Stimulated activated CD4-positive, alpha-beta T cell treated with anti-CD3 and anti-CD28 coated beads, Interleukin-2, amount 100 ng/mL, for 24 hours (primary cell): ENCODE results near the gene TNS3.

Experiments used
- DNase-seq, 2 donors: peaks; one replicate each; pipeline ENCODE4 v3.0.0-alpha.2; 2020

Gene TNS3

DNA sequence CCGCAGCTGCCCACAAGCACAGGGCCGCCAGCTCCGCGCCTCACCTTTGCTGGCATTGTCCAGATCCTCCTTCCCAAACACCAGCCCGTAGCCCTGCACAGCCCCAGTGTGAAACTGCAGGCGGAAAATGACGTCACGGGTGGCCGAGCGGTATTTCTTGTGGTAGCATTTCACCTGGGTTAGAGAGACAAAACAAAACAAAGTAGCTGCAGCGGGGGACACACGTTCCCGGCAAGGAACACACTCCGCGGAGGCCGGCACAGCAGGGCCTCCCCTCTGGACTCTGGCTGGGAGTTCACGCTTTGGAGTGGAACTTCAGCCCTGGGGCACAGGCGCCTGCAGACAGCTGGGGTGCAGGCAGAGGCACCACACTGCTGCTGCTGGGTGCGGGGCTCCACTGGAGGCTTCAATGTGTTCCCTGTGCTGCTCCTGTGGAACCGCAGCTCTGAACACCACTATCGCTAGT lies 181.1 kb downstream of the TNS3 start:
- DNase-seq = no peak

DNA sequence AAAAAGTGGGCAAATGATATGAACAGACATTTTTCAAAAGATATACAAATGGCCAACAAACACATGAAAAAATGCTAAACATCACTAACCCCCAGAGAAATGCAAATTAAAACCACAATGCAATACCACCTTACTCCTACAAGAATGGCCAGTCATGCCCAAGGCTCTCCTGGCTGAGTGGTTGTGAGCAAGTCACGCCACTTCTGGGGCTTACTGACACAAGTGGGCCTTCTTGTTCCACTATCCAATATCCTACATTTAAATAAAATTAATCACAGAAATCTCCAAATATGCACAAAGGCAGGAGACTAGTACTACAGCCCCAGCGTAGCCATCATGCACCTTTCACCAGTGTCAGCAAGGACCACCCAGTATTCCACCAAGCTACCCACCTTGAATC lies 181.9 kb downstream of the TNS3 start:
- no peak for DNase-seq

DNA sequence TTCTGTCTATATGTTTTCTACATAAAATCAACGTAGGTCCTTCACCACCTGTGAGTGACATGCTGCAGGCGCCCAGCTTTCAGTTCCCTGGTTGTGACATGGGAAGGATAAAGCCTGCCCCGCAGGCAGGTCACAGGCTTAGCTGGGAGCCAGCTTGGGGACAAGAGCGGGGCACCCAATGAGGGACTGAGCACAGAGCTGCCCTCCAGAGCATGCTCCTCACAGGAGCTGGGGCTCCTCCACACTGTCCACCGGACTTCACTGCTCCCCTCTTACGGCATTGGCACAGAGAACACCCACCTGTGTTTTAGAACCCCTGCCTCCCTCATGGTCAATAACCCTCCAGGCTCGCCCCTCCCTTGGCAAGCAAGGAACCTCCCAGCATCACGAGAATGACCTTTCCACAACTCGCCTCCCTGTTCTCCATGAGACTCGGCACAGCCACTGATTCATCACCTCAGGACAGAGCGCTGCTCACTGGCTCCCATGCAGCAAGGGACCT lies 187.1 kb downstream of the TNS3 start:
- no peak for DNase-seq

DNA sequence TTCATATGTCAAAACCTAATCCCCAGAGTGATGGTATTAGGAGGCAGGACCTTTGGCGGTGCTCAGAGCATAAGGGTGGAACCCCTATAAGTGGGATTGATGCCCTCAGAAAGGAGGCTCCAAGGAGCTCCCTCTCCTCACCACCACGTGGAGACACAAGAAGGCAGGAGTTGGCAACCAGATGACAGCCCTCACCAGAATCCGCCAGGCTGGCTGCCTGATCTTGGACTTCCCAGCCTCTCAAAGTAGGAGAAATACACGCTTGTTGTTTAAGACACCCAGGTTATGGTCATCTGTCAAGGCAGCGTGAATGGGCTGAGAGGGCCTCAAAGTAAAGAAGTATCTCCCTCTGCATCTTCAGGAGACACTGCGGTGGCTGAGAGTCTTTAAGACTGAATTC lies 187.7 kb downstream of the TNS3 start:
- no peak for DNase-seq

DNA sequence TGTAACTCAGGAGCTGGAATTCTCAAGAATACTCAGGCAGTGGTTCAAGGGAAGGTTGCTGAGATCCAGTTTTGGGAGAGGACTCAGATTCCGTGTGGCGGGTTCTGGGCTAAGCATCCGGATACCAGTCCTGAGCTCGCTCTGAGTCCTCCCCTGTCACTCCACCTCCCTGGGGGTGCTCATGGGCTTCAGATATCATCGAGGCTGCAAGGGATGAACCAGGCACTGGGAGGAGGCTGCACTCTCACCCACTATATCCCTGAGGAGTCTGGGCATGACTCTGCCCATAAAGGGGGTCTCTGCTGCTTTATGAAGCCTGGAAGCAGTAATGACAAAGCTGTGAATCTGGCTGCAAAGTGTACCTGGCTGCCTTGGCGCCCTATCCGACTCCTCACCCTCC lies 188.5 kb downstream of the TNS3 start:
- no peak for DNase-seq

DNA sequence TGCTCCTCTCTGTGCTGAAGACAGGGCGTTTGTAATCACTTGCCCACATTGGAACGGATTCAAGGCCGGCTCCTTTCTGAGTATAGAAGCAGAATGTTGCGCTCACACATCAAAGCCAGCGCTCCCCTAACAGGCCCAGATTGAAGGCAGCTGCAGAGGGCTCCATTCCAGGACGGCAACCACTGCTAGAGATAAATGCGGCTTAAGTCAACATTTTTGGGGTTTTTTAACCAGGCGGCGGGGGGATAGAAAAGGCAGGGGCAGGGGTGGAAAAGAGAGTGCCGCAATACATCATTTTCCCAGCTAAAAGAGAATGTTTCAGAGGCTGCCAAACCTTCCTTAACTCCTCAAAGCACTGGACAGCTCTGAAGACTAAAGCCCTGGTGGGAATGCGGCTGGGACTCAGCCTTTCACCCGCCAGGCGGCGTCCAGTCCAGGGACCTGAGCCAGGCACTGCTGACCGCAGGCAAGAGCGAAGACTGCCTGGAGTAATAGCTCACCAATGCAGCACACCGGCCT lies 189.6 kb downstream of the TNS3 start:
- no peak for DNase-seq

DNA sequence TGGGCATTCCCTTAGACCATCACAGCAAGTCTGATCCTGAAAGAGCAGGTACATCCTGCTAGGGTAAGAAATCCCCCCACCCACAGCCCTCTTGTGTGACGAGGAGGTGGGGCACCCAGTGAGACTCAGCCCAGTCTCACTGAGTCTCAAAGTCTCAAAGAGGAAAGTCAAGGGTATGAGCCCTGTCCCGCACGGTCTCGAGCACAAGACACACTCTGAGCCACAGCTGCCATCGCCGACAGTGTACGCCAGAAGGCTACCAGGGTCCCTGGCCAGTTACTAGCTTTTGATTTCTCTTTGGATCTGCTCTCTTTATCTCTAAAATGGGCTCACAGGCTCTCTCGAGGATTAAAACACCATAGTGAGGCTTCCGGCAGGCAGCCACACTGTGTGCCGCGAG lies 190.2 kb downstream of the TNS3 start:
- no peak for DNase-seq

DNA sequence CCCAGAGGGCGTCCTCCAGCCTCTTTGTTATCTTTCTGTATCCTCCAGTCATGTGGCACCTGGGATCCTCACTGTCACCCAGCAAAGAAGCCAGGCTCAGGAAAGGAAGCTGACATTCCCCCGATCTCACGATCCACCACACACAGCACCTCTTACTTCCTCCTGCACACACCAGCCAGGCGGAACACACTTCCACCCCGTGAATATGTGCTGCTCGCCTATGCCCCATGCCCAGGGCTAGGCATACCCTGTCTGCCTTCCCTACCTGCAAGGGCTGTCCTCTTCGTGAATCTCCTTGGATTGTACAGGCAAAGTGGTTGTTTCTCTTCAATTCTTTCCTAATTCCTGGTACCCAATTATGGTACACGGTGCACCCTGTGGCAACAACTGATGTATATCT lies 191.0 kb downstream of the TNS3 start:
- no peak for DNase-seq

DNA sequence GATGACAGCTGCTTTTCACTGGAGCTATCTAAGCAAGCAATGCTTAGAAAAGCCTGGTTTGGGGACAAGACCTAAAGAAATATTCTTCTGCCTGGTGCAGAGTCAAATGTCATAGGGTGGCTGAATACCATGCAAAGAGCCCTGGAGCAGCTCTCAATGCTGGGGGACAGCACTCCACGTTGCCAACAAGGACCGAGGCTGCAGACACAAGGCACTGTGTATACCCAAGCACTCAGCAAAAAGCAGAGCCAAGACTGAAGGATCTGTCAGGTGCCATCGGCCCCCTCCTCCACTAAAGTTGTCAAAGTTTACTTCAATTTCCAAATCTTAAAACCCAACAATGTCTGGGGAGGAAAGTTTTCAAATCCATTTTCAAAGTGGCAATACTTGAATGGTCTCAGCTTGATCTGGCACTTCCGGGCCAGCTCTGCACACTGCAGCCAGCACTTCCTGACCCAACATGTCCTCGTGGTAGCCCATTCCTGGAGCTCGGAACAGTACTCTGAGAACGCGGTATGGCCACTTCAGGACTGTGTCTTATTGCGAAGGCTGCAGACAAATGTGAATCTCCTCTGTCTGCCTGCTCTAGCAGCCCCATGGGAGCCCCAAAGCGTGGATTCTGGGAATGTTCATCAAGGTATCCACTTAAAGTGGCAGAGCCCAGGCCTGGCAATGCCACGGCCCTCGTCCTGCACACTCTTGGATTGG lies 191.8 kb downstream of the TNS3 start:
- no peak for DNase-seq

DNA sequence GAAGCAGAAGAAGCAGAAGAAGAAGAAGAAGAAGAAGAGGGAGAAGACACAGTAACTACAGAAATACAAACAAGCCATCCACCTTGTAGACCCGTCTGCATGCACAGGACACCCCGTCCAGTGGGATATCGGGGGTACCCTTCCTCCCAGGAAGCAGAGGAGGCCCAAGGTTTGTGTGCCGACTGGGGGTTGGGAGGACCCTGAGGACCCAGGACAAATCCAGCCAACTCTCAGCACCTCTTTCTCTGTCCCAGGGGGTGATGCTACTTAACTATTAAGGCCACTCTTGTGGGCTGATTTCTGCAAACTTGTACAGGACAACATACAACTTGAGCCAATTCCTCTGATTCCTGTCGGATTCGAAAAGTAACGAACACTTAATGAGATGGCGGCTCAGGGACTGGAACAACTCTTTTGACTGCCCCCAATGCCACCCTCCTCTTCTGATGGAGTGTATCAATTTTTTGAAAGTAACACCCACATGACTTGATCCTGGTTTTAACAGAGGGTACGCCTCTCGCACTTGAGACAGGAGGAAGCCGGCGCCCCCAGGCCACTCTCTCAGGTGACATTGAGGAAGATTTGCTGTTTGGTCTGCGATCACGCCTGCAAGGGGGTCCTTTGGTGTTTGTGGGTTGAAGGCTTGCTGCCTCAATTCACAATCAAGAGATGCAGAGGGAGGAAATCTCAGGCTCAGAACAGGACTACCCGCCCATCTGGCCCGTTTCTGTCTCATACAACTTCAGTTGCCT lies 192.6 kb downstream of the TNS3 start:
- DNase-seq = no peak

DNA sequence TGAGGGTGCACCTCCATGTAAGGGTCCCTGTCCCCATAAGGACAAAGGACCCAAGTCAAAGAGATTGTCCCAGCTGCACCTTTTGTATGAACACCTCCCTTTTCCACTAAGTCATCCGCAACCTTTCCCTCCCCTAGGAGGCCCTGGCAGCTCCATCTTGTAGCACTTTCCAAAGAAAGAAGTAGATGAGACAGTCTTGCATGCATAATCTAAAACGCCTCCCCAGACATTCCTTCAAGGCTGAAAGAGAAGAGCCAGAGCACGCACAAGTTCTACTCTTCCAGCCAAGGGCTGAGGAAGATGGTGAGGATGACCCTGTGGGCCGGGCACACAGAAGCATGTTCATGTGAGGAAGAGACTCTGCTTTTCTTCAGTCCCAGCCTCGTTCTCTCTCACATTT lies 194.4 kb downstream of the TNS3 start:
- no peak for DNase-seq

DNA sequence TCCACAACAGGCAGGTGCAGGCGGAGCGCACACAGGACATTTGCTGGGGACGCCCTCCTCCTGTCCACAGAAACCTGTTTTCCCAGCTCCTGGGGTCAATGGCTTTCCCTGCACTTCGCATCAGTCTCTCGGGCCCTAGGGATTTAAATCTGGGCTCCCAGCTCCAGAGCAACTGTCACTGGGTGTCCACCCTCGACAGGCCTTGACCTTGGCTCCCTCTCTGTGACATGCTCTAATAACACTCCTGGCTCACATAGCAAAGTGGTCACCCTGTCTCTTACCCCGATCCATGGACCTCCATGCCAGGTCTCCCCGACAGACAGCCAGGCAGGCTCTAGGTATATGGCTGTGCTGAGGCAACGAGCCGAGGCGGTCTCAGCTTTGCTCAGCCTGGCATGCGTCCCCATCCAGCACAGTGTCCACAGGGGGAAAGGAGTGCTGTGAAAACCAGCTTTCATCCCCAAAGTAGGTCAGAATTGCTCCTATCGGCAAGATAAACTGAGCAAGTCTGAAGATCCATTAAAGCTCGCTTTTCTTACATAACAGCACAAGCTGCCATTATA lies 195.6 kb downstream of the TNS3 start:
- no peak for DNase-seq

DNA sequence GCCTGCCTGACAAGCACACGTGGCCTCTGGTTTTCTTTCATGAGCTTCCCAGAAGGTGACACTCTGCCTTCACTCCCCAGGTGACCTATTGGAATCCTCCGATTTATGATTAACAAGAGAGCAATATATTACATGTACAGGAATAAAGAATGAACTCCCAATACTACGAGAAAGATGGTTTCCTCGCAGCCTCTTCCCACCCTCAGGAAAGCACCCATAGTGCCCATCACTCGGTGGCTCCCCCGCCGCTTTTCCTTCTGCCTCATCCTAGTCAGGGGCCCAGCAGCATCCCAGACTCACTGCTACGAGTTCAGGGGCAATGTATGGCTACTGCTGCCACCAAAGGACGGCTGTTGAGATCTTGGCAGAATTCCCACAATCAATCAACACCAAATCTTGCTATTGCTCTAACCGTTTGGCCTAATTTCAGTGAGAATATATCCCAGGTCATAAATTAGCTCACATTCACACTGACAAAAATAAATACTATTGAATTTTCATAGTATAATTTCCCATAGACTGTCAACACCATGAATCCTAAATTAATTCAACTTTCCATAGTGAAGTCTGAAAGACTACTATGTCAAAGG lies 196.3 kb downstream of the TNS3 start:
- no peak for DNase-seq

DNA sequence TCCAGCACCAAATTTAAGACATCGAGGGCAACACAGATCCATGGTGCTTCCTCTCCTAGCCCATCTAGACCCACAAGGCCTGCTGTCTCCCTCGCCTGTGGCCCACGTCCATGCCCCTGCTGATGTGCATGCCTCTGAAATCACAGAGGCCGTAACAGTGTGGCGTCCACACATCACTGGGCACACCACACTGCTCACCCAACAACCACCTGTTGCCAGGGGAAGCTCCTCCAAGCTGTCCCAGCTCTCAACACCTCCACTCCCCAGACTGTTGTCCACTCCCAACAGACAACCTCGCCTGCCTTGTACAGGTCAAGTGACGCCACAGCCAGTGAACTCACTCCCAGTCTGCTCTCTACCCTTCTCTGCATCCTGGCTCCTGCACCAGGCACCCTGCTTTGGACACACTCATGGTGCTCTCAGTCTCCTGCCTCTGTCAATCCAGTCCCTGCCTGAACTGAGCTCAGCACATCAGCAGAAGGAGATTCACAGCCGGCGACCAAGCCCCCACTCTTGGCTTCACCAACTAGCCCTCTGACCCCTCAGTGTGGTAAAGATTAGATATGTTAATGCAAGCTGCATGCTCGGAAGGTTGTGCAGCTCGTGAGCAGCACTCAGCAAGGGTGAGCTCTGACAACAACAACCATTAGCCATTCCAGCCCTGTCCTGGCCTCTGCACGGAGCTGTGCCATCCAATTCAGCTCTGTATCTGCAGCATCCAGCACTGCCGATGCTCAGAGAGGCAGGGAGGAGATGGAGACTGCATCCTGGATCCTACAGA lies 197.0 kb downstream of the TNS3 start:
- no peak for DNase-seq

DNA sequence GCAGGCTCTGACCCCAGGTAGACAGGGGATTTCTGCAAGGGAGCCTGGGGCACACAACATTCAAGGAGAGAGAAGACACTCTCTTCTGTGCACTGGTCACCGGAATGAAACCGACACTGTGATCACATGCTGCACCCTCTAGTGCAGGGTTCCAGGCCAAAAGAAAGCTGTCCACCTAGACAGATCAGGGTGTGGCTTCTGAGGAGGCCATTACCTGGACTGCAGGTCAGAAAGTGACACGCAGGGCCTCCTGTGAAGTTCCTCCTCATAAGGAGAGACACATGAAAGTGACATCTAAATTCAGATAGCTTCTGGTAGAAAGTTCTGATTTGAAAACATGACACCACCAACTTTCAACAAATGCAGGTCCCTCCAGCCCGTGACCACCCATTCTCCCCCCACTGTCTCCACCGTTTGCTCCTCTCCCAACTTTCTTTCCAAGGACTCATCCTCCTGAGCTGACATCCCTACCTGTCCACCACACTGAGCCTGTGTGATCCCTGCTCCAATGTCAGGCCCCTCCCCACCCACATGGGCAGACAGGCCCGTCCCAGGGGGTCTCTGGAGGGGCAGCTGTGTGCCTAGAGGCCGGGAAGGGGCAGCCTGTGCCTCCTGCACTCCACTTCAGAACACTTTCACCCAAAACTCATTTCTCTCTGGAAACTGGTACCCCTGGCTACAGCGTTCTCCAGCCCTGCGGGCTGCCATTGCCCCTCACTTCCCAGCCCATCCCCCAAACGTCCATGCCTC lies 198.0 kb downstream of the TNS3 start:
- DNase-seq = no peak

DNA sequence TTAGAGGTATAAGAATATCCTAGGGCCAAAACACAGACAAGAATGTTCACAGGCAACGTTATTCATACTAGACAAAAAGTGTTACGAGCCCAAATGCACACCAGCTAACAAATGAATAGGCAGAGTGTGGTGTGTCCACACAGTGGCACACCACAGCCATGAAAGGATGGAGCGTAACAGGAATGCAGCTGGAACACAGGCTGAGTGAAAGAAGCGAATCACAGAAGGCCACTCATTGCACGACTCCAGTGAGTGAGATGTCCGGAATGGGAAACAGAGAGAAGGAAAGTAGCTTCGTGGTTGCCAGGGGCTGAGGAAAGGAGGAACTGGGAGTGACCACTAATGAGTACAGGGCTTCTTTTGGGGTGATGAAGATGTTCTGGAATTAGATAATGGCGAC lies 198.8 kb downstream of the TNS3 start:
- DNase-seq = no peak

DNA sequence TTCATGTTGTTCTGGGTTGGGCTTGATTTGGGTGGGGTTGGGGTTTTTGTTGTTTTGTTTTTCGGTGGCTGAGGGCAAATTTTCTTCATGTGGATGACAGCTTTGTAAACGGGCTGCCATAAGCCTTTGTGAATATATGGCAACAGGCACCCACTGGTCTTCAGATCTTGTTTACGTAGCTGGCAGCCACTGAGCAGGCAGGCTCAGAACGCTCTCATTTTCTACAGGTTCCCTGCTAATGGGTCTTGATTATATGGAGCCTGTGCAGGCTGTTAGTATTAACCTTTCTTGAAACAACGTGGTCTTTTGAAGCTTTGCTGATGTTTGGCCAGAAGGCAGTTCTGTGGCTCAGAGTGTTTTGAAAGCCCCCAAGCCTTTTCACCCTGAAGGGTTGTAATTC lies 199.7 kb downstream of the TNS3 start:
- DNase-seq = no peak

DNA sequence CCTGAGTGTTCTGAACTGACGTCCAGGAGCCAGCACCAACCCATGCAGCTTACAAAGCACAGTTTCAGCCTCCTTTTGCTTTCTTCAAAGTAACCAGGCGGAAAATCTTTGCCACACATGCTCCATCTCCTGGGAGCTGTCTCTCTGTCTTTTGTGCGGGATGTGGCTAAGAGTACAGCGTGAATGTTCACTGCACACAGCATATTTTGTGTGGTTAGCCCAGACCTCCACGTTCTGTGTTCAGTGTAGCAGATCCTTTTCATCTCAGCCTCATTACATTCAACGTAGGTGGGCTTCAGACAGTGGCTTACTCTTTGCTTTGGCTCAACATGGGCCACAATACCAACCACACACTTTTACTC lies 200.8 kb downstream of the TNS3 start:
- no peak for DNase-seq

DNA sequence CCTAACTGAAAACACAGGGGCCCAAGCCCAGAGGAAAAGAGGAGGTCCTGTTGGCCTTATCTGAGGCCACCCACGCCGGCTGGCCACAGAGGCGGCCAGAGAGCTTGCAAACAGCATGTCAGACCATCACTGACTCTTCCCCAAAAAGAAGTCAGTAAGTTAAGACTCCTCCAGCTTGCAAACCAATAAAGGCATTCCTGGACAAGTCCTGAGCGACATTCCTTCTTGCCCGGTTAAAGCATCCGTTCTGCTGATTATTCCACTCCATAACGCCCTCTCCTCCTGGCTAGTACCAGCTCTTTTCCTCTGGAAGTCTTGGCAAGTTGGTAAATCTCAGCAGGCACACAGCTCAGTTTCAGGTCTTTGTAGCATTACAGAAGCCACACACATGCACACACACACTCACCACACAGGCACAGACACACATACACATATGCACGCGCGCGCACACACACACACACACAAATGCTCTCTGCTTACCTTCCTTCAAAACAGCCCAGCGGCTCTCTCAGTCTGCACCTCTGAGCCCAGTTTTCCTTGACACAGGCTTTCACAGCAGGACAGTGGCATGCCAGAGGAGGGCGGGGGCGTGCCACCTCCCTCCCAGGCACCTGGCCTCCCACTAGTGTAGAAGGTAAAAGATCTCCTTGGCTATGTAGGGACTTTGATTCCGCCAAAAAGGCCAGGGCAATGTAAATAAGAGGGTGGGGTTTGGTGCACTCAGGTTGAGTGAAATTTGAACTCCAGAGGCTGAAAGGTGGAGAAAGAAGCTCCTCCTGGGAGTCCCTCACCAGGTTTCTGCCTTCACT lies 201.4 kb downstream of the TNS3 start:
- DNase-seq = no peak

DNA sequence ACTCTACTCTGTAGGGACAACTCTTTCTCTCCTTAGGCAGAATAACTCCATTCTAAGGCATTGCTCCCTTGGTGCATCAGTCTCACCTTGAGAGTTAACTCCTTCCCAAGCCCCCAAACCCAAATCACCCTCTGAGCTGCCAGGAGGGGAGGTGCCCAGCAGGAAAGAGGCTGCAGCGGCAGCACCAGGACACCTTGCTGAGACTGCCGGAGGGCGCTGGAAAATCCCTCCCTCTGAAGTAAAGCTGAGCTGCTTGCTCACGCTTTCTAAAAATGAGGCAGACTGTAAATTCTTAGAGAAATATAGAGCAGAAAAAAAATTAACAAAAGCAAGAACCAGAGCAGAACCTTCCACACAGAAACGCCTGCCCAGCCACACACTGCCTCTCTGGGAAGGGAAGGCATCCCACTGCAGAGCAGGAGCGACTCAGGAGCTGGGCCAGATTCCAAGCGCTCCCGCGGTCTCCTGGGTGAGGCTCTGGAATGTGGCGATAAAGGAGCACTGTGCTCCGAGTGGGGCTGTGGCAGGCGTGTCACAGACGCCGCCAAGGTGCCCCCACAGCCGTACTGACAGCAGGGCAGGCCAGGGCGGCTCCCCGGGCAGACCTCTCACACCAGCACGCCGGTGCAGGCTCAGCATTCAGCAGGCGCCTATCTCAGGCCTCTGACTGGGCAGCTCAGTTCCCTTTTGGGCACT lies 202.1 kb downstream of the TNS3 start:
- DNase-seq = no peak
